SK-N-SH treated with all-trans-retinoic acid at 6 μM for 48 hours (cell line): ENCODE results near the gene CHST11.

ENCODE experiments used
- ATAC-seq: fragments of 200-7000 bp; cut with Tn5 transposase; 3 replicates; pipeline ENCODE4 v1.9.1; 2020; ENCODE audit warnings: mild to moderate bottlenecking, moderate library complexity
- ARNTL ChIP-seq: fragments of 450-650 bp; formaldehyde crosslinking; IDR thresholded peaks from 2 replicates; pipeline ENCODE4 v1.5.0; 2020; ENCODE audit warnings: low read depth, mild to moderate bottlenecking, moderate library complexity, borderline replicate concordance
- BACH2 ChIP-seq: fragments of 250-450 bp; sonication (Bioruptor Pico); IDR thresholded peaks from 2 replicates; pipeline ENCODE4 v1.9.0; 2021; ENCODE audit warnings: mild to moderate bottlenecking, borderline replicate concordance
- CSDC2 ChIP-seq: fragments of 250-450 bp; sonication (Bioruptor Pico); IDR thresholded peaks from 2 replicates; pipeline ENCODE4 v1.5.0; 2020; ENCODE audit warnings: mild to moderate bottlenecking, moderate library complexity
- ESRRG ChIP-seq: fragments of 250-450 bp; sonication (Bioruptor Pico); IDR thresholded peaks from 2 replicates; pipeline ENCODE4 v1.6.1; 2021; ENCODE audit warnings: mild to moderate bottlenecking
- GLIS3 ChIP-seq: fragments of 250-450 bp; sonication (Bioruptor Pico); IDR thresholded peaks from 2 replicates; pipeline ENCODE4 v1.5.0; 2020; ENCODE audit warnings: mild to moderate bottlenecking, moderate library complexity
- ISL1 ChIP-seq: fragments of 250-450 bp; sonication (Bioruptor Pico); IDR thresholded peaks from 2 replicates; pipeline ENCODE4 v2.1.2; 2022; ENCODE audit warnings: mild to moderate bottlenecking, moderate library complexity
- PPARA ChIP-seq: fragments of 250-450 bp; sonication (Bioruptor Pico); IDR thresholded peaks from 2 replicates; pipeline ENCODE4 v1.5.0; 2020; ENCODE audit warnings: mild to moderate bottlenecking, borderline replicate concordance
- RARB ChIP-seq: fragments of 250-450 bp; sonication (Bioruptor Pico); IDR thresholded peaks from 2 replicates; pipeline ENCODE4 v1.8.0; 2021; ENCODE audit warnings: mild to moderate bottlenecking, moderate library complexity
- SNAI2 ChIP-seq: fragments of 250-450 bp; sonication (Bioruptor Pico); IDR thresholded peaks from 2 replicates; pipeline ENCODE4 v1.5.0; 2020; ENCODE audit warnings: mild to moderate bottlenecking, moderate library complexity
- TCF4 ChIP-seq: fragments of 250-450 bp; sonication (Bioruptor Pico); IDR thresholded peaks from 2 replicates; pipeline ENCODE4 v1.8.0; 2021; ENCODE audit warnings: mild to moderate bottlenecking, moderate library complexity, borderline replicate concordance
- TOX ChIP-seq: fragments of 250-450 bp; sonication (Bioruptor Pico); IDR thresholded peaks from 2 replicates; pipeline ENCODE4 v1.8.0; 2021; ENCODE audit warnings: mild to moderate bottlenecking, moderate library complexity, borderline replicate concordance
- ZFP3 ChIP-seq: fragments of 250-450 bp; sonication (Bioruptor Pico); IDR thresholded peaks from 2 replicates; pipeline ENCODE4 v1.5.0; 2020; ENCODE audit warnings: mild to moderate bottlenecking, moderate library complexity
- ZNF565 ChIP-seq: fragments of 450-650 bp; formaldehyde crosslinking; conservative IDR thresholded peaks from 2 replicates; pipeline ENCODE4 v1.5.0; 2020; ENCODE audit warnings: low read depth, mild to moderate bottlenecking, moderate library complexity
- ZNF70 ChIP-seq: fragments of 450-650 bp; formaldehyde crosslinking; IDR thresholded peaks from 2 replicates; pipeline ENCODE4 v1.5.0; 2020; ENCODE audit warnings: mild to moderate bottlenecking, moderate library complexity
- ZNF8 ChIP-seq: fragments of 450-650 bp; formaldehyde crosslinking; IDR thresholded peaks from 2 replicates; pipeline ENCODE4 v1.5.0; 2020; ENCODE audit warnings: mild to moderate bottlenecking, moderate library complexity
- TF ChIP-seq, protein P1 (sequence below): fragments of 250-450 bp; sonication (Bioruptor Pico); IDR thresholded peaks from 2 replicates; pipeline ENCODE4 v1.5.0; 2020; ENCODE audit warnings: mild to moderate bottlenecking, moderate library complexity
- TF ChIP-seq, protein P2 (sequence below): fragments of 250-450 bp; sonication (Bioruptor Pico); IDR thresholded peaks from 2 replicates; pipeline ENCODE4 v1.8.0; 2020; ENCODE audit warnings: mild to moderate bottlenecking, moderate library complexity, borderline replicate concordance
- TF ChIP-seq, protein P3 (sequence below): fragments of 250-450 bp; sonication (Bioruptor Pico); IDR thresholded peaks from 2 replicates; pipeline ENCODE4 v1.5.1; 2021; ENCODE audit warnings: mild to moderate bottlenecking, moderate library complexity
- TF ChIP-seq, protein P4 (sequence below): fragments of 250-450 bp; sonication (Bioruptor Pico); IDR thresholded peaks from 2 replicates; pipeline ENCODE4 v1.8.0; 2021; ENCODE audit warnings: low read depth, mild to moderate bottlenecking, moderate library complexity, borderline replicate concordance
- TF ChIP-seq, protein P5 (sequence below): fragments of 250-450 bp; sonication (Bioruptor Pico); IDR thresholded peaks from 2 replicates; pipeline ENCODE4 v1.5.1; 2020; ENCODE audit warnings: low read depth, mild to moderate bottlenecking, moderate library complexity

The CHST11 gene

DNA sequence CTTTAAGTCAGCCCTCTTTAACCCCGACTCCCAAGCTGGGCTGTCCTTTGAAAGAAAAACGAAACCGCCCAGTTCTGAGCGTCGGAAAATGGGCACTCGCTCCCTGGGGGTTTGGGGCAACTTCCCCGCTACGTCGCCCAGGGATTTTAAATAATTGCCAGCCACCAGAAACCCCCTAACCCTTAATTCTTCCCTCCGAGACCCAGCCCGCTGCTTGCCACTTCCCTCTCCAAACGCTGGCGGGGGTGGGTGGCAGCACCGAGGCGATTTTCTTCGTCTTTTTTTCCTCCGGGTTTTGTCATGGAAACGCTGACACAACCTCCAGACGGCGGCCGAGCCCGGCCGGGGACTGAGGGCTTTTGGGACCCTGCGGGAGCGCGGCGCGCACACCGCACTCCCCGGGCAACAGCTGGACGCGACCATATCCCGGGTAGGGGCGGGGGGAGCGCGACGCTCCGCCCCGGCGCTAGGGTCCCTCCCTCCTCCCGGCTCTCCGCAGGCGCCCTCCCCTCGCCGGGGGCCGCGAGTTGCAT is at the start of gene CHST11:
TSS of gene CHST11 (plus strand) at position 532 of the 533 bp plus-strand sequence.
- ATAC-seq: peak; percentile 82
- no peak for TF ChIP-seq ZFP3 (CRISPR knock-in tag)
- TF ChIP-seq TOX (CRISPR knock-in tag): no peak
- TF ChIP-seq CSDC2 (CRISPR knock-in tag): no peak
- no peak for TF ChIP-seq ARNTL (CRISPR knock-in tag)
- TF ChIP-seq SNAI2 (CRISPR knock-in tag): no peak
- TF ChIP-seq, protein P1, sequence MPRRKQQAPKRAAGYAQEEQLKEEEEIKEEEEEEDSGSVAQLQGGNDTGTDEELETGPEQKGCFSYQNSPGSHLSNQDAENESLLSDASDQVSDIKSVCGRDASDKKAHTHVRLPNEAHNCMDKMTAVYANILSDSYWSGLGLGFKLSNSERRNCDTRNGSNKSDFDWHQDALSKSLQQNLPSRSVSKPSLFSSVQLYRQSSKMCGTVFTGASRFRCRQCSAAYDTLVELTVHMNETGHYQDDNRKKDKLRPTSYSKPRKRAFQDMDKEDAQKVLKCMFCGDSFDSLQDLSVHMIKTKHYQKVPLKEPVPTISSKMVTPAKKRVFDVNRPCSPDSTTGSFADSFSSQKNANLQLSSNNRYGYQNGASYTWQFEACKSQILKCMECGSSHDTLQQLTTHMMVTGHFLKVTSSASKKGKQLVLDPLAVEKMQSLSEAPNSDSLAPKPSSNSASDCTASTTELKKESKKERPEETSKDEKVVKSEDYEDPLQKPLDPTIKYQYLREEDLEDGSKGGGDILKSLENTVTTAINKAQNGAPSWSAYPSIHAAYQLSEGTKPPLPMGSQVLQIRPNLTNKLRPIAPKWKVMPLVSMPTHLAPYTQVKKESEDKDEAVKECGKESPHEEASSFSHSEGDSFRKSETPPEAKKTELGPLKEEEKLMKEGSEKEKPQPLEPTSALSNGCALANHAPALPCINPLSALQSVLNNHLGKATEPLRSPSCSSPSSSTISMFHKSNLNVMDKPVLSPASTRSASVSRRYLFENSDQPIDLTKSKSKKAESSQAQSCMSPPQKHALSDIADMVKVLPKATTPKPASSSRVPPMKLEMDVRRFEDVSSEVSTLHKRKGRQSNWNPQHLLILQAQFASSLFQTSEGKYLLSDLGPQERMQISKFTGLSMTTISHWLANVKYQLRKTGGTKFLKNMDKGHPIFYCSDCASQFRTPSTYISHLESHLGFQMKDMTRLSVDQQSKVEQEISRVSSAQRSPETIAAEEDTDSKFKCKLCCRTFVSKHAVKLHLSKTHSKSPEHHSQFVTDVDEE (CRISPR knock-in tag): no peak
- TF ChIP-seq ZNF70 (CRISPR knock-in tag): no peak
- no peak for TF ChIP-seq TCF4
- no peak for TF ChIP-seq ZNF565
- TF ChIP-seq, protein P2, sequence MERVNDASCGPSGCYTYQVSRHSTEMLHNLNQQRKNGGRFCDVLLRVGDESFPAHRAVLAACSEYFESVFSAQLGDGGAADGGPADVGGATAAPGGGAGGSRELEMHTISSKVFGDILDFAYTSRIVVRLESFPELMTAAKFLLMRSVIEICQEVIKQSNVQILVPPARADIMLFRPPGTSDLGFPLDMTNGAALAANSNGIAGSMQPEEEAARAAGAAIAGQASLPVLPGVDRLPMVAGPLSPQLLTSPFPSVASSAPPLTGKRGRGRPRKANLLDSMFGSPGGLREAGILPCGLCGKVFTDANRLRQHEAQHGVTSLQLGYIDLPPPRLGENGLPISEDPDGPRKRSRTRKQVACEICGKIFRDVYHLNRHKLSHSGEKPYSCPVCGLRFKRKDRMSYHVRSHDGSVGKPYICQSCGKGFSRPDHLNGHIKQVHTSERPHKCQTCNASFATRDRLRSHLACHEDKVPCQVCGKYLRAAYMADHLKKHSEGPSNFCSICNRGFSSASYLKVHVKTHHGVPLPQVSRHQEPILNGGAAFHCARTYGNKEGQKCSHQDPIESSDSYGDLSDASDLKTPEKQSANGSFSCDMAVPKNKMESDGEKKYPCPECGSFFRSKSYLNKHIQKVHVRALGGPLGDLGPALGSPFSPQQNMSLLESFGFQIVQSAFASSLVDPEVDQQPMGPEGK (CRISPR knock-in tag): no peak
- TF ChIP-seq RARB (CRISPR knock-in tag): no peak
- TF ChIP-seq, protein P3, sequence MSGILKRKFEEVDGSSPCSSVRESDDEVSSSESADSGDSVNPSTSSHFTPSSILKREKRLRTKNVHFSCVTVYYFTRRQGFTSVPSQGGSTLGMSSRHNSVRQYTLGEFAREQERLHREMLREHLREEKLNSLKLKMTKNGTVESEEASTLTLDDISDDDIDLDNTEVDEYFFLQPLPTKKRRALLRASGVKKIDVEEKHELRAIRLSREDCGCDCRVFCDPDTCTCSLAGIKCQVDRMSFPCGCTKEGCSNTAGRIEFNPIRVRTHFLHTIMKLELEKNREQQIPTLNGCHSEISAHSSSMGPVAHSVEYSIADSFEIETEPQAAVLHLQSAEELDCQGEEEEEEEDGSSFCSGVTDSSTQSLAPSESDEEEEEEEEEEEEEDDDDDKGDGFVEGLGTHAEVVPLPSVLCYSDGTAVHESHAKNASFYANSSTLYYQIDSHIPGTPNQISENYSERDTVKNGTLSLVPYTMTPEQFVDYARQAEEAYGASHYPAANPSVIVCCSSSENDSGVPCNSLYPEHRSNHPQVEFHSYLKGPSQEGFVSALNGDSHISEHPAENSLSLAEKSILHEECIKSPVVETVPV (CRISPR knock-in tag): no peak
- TF ChIP-seq BACH2 (CRISPR knock-in tag): no peak
- no peak for TF ChIP-seq ZNF8
- no peak for TF ChIP-seq GLIS3
- TF ChIP-seq, protein P4, sequence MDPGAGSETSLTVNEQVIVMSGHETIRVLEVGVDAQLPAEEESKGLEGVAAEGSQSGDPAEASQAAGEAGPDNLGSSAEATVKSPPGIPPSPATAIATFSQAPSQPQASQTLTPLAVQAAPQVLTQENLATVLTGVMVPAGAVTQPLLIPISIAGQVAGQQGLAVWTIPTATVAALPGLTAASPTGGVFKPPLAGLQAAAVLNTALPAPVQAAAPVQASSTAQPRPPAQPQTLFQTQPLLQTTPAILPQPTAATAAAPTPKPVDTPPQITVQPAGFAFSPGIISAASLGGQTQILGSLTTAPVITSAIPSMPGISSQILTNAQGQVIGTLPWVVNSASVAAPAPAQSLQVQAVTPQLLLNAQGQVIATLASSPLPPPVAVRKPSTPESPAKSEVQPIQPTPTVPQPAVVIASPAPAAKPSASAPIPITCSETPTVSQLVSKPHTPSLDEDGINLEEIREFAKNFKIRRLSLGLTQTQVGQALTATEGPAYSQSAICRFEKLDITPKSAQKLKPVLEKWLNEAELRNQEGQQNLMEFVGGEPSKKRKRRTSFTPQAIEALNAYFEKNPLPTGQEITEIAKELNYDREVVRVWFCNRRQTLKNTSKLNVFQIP (CRISPR knock-in tag): no peak
- TF ChIP-seq PPARA (CRISPR knock-in tag): no peak
- TF ChIP-seq, protein P5, sequence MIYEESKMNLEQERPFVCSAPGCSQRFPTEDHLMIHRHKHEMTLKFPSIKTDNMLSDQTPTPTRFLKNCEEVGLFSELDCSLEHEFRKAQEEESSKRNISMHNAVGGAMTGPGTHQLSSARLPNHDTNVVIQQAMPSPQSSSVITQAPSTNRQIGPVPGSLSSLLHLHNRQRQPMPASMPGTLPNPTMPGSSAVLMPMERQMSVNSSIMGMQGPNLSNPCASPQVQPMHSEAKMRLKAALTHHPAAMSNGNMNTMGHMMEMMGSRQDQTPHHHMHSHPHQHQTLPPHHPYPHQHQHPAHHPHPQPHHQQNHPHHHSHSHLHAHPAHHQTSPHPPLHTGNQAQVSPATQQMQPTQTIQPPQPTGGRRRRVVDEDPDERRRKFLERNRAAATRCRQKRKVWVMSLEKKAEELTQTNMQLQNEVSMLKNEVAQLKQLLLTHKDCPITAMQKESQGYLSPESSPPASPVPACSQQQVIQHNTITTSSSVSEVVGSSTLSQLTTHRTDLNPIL (CRISPR knock-in tag): no peak

DNA sequence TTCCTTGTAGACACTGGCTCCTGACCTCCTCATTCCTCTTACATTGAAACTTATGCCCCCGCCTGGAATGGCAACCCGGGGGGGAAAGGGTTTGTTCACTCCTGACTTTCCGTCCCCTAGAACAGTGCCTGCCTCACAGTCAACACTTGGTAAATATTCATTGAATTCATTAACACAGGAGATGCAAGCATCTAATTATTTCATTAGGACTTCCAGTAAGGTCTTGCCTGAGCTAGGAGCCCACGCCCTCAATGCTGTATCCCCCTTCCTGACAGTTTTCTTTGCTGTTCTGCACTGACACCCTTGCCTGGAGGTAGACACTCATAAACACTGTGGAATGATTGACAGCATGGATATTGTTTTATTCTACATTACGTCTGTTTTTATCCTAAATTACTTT is 49.3 kb upstream of the CHST11 start:
- TF ChIP-seq ESRRG (CRISPR knock-in tag) (no peak), TOX (CRISPR knock-in tag) (no peak), TCF4 (no peak), RARB (CRISPR knock-in tag) (no peak), GLIS3 (no peak), ISL1 (no peak)
- TF ChIP-seq, protein P4 (CRISPR knock-in tag): no peak
- TF ChIP-seq, protein P3 (CRISPR knock-in tag): no peak
- no peak for ATAC-seq
